GM19023 (cell line): ENCODE data around the gene TGM2.

Source experiments
- ATAC-seq: cut with Tn5 transposase; IDR thresholded peaks from one replicate; pipeline ENCODE4 v1.9.1; 2021; ENCODE audit warnings: mild to moderate bottlenecking, moderate library complexity; ENCODE audit not compliant: unreplicated experiment

Gene TGM2

GRCh38 chr20:38162878-38163875 is 1.9 kb downstream of the TGM2 start:
- ATAC-seq, result no peak

DNA sequence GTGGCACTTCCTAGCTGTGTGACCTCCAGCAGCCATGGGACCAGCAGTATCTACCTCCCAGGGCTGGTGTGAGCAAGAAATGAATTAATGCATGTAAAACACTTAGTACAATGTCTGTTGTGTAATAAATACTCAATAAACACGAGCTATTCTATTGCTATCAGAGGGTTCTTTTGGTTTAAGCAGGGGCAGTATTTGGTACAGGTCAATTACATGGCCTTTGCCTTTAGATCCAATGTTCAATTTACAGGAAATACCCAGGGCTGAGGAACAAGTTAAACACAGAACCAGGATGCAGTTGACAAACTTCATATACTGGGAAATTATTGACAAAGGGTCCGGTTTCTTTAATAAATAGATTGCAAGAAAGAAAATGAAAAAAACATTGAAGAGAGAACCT is 2.9 kb downstream of the TGM2 start:
- no peak for ATAC-seq

GRCh38 chr20:38161412-38161774 is 3.7 kb downstream of the TGM2 start:
- no peak for ATAC-seq

DNA sequence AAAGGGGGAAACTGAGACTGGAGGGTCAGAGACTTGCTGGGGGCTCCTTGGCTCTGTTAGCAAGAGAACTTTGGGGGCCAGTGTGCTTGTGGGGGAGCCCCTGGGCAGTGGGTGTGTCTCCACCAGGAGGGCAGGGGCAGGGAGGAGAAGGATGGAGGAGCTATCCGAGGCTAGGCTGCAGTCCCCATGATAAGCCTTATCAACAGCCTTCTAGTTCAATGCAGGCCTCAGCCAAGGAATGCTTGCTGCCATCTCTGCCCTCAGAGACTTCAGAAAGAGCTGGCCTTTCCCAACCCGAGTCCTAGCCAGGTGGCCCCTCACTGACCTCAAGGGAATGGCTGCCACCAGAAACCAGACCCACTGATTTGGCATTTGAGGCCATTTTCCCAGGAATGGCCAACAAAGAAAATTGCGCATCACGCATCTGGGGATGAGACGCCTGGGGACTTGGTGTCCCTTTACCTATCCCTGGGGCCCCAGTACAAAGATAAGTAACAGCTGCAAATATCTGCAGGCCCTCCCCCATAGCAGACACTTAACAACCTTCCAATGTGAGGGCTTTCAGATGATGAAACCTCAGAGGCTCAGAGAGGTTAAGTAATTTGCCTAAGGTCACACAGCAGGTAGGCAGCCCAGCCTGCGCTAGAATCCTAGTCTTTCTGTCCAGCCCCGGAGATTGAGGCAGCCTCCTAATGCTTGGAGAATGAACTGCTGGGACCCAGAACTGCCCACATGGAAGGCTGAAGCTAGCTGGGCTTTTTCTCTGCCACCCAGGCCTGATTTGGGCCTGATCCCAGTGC is 4.9 kb downstream of the TGM2 start:
- no peak for ATAC-seq

DNA sequence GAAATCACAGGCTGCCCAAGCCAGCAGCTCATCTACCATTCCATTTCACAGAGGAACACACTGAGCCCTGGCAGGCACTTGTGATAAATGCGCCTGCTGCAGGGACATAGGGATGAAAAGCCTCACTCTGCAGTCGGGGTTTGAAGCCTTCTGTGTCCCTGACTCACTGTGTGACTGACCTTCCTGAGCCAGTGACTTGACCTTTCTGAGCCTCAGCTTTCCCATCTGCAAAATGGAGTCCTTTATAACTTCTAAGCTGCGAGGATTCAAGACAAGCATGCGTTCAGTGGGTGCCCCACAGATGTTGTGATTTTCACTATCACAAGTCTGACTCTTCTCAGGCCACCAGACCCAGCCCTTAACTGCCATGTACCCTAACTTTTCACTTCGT is 5.5 kb downstream of the TGM2 start:
- ATAC-seq, result no peak

DNA sequence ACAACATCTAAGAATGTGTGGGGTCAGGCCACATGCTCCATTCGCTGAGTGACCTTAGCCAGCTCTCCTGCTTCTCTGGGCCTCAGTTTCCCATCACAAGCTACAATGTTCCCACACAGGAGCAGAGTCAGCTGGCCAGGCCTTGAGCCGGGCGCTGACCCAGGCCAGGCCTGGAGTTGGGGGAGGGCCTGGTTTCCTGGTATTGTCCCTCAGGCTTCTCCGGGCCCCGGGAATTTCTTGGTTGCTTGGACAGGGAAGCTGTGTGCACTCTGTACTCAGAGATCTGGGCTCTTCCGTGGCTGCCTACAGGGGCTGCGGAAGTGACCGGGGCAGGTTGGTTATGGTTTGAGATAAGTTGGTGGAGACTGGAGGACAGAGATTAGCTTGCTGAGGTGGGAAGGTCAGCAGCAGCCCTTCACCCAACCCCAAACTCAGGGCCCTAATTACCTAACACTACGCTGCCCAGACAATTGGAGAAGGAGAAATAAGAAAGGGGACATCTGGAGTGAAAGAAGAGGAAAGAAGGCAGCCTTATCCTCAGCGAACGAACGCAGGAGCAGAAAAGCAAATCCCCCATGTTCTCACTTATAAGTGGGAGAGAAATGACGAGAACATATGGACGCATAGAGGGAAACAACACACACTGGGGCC is 6.2 kb downstream of the TGM2 start:
- no peak for ATAC-seq

GRCh38 chr20:38157635-38158495 is 7.2 kb downstream of the TGM2 start:
- ATAC-seq, result no peak

GRCh38 chr20:38156888-38157634 is 8.0 kb downstream of the TGM2 start:
- ATAC-seq, result no peak

- ATAC-seq, result no peak
Observed at GRCh38 chr20:38156280-38156679, 8.8 kb downstream of the TGM2 start.

DNA sequence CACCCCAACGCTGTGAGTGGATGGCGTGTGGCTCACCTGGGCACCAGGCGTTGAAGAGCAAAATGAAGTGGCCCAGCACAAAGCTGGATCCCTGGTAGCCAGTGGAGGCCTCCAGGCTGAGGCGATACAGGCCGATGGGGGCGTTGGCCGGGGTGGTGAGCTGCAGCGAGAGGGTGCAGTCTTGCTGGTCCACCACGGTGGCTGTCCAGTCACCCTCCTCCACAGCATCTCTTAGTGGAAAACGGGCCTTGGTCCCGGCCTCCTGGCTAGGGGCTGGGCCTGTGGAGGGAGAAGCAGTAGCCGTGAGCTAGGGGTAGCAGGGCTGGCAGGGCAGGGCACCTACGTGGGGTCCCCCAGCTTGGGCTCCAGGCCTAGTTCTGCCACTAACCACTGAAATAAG is 9.3 kb downstream of the TGM2 start:
- no peak for ATAC-seq

DNA sequence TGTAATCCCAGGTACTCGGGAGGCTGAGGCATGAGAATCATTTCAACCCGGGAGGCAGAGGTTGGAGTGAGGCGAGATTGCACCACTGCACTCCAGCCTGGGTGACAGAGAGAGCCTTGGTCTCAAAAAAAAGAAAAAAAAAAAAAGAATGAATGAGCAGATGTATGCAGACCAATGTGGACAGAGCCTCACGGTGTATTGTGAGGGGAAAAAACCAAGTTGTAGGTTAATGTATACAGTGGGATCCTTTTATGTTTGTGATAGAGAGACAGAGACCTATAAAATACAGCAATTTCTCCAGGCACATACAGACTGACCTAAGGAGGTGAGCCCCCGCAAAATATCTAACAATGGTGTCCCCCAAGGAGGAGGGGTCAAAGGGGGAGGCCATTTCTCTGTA is 11.7 kb downstream of the TGM2 start:
- no peak for ATAC-seq

DNA sequence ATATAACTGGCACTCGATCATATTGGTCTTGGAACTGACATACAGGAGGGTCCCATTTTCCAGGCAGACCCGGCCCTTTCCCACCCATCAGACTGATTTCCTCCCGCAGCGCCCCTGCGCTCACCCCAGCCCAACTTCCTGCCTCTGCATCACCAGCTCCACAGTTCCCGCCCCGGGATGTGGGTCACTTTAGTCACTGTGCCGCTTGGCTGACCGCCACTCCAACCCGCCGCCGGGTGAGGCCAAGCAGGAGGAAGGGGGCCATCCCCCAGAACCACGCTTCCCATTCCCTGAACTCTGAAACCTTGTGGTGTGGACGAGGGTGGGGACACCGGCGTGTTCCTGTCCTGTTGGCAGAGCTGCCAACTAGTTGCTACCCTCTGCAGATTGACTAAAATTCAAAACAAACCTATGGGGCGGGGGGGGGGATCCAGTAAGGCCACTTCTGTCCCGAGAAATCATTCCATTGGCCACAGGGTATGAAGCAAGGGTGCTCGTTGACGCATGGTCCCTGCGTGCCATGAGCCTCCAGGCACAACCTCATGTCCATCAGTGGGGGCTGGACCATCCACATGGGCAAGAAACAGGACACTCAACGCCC is 12.3 kb downstream of the TGM2 start:
- ATAC-seq, result no peak

- ATAC-seq, result no peak
Observed at GRCh38 chr20:38152175-38152620, 12.9 kb downstream of the TGM2 start.

DNA sequence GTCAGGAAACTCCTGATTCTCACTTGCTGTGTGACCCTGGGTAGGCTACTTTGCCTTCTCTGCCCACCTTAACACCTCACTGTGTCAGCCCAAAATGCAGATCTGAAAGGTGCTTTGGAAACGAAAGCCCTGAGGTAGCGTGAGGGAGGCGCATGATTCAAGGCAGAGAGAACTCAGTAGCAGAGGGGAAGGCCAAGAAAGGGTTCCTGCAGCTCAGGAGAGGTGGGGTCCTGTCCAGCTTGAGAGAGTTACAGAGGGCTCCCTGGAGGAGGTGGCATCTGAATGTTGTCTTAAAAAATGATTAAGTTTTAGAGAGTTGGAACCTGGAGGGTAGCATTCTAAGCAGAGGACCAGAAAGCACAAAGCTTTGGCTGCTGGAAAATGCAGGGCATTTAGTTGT is 13.6 kb downstream of the TGM2 start:
- ATAC-seq, result no peak

DNA sequence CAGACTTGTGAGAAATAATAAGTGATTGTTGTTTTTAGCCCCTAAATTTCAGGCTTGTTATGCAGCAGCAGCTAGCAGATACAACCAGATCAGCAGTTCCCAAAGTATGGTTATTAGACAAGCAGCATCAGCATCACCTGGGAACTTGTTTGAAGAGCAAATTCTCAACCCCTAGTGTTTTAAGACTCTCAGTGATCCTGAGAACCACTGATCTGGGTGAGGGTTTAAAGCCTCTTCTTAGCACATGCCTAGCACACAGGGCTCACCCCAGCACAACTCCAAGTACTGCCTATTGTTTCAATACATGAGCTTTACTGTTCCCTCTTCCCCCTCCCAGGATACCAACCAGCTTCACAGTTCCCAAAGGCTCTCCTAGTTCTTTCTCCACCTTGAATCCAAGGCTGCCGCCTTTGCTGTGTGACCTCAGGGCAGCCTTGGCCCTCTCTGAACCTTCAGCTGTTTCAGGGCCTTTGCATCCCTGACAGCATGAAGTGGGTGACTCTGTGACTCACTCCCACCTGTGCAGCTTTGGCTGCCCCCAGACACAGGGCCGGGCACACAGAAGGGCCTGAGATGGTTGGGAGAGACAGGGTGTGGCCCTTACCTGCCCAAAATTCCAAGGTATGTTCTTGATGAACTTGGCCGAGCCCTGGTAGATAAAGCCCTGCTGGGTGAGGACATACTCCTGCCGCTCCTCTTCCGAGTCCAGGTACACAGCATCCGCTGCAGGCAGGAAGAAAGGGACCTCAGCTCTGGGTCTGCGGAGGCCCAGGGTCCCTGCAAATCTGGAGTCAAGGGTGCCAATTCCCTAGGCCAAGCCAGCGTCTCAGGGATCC is 14.5 kb downstream of the TGM2 start:
- ATAC-seq, result no peak

GRCh38 chr20:38148328-38149102 is 16.6 kb downstream of the TGM2 start:
- ATAC-seq, result no peak

DNA sequence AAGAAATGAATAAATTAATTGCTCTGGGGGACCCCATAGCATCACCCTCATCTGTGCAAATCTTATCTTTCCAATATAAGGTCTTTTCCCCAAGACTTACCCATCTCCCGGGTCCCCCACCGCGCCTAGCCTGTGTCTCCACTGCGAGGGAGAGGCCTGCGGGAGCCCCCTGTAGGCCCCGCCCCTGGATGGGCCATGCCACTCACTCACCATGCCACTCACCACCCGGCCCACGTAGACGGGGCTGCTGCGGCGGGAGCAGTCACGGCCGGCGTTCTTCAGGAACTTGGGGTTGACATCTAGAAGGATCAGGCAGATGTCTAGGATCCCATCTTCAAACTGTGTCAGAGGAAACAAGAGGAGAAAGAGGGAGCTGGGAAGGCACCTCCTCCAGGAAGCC is 17.3 kb downstream of the TGM2 start:
- no peak for ATAC-seq

- no peak for ATAC-seq
Observed at GRCh38 chr20:38147163-38147562, 17.9 kb downstream of the TGM2 start.
